Parathyroid adenoma (tissue), 2 donors: ENCODE measurements around the gene CCDC144A.
"Not testable (repeated sequence)": the region's sequence is repeated elsewhere in the genome, so short reads cannot be mapped to it uniquely, and the experiment has no call there.

Experiments
- H2AFZ ChIP-seq: fragments of 300-600 bp; sonication (generic); one replicate; pipeline ENCODE4 v1.7.0; 2017; ENCODE audit warnings: antibody characterized with exemption, mild to moderate bottlenecking
- H3K27ac ChIP-seq: fragments of 300-600 bp; sonication (generic); one replicate; pipeline ENCODE4 v1.7.0; 2017
- H3K27me3 ChIP-seq: fragments of 300-600 bp; sonication (generic); one replicate; pipeline ENCODE4 v1.7.0; 2017; ENCODE audit warnings: low read length; ENCODE audit not compliant: control insufficient read depth, insufficient read depth
- H3K36me3 ChIP-seq: fragments of 300-600 bp; sonication (generic); one replicate; pipeline ENCODE4 v1.7.0; 2017; ENCODE audit warnings: low read length; ENCODE audit not compliant: control insufficient read depth, insufficient read depth
- H3K4me1 ChIP-seq: fragments of 300-600 bp; sonication (generic); one replicate; pipeline ENCODE4 v1.7.0; 2017; ENCODE audit warnings: control low read depth
- H3K4me2 ChIP-seq: fragments of 300-600 bp; sonication (generic); one replicate; pipeline ENCODE4 v1.7.0; 2017; ENCODE audit warnings: low read length
- H3K4me3 ChIP-seq: fragments of 300-600 bp; sonication (generic); one replicate; pipeline ENCODE4 v1.7.0; 2017; ENCODE audit warnings: low read depth, low read length
- H3K79me2 ChIP-seq: fragments of 300-600 bp; sonication (generic); one replicate; pipeline ENCODE4 v1.7.0; 2017; ENCODE audit warnings: control low read depth
- H3K9ac ChIP-seq: fragments of 300-600 bp; sonication (generic); one replicate; pipeline ENCODE4 v1.7.0; 2017; ENCODE audit warnings: mild to moderate bottlenecking
- H3K9me3 ChIP-seq: fragments of 300-600 bp; sonication (generic); one replicate; pipeline ENCODE4 v1.7.0; 2017; ENCODE audit warnings: low read length; ENCODE audit not compliant: control insufficient read depth
- CTCF ChIP-seq: fragments of 300-600 bp; sonication (generic); IDR thresholded peaks from one replicate; pipeline ENCODE4 v1.7.0; 2017; ENCODE audit warnings: antibody characterized with exemption, mild to moderate bottlenecking
- donor health status: primary hyperparathyroidism.

The CCDC144A gene

GRCh38 chr17:16653367-16654041 is 36.5 kb upstream of the CCDC144A start, which contains the start of gene ZNF624:
Gene ZNF624 (minus strand): TSS chr17:16653850.
- no peak for TF ChIP-seq CTCF
- peak within 1 kb of the TSS; percentile 45 for H3K4me2 ChIP-seq
- H3K4me1 ChIP-seq, result no peaks in the 10 kb centered on the region
- peak within 1 kb of the TSS; percentile 86 for H3K4me3 ChIP-seq
- no peaks in the 10 kb centered on the region for H3K79me2 ChIP-seq
- H3K27me3 ChIP-seq, result no peaks in the 10 kb centered on the region
- H2AFZ ChIP-seq, result peak within 1 kb of the TSS; percentile 93
- H3K27ac ChIP-seq, result peak within 1 kb of the TSS; percentile 95
- H3K9ac ChIP-seq, result peak within 1 kb of the TSS; percentile 51
- no peaks in the 10 kb centered on the region for H3K9me3 ChIP-seq
- no peaks in the 10 kb centered on the region for H3K36me3 ChIP-seq

GRCh38 chr17:16661217-16661616 is 28.8 kb upstream of the CCDC144A start:
- no peak for TF ChIP-seq CTCF
- no peak overlapping the region for H3K9ac ChIP-seq
- H3K4me2 ChIP-seq, result no peak overlapping the region
- H3K9me3 ChIP-seq, result no peaks in the 10 kb centered on the region
- no peak overlapping the region for H2AFZ ChIP-seq
- no peaks in the 10 kb centered on the region for H3K4me1 ChIP-seq
- no peaks in the 10 kb centered on the region for H3K79me2 ChIP-seq
- no peaks in the 10 kb centered on the region for H3K27me3 ChIP-seq
- no peak overlapping the region for H3K4me3 ChIP-seq
- no peaks in the 10 kb centered on the region for H3K36me3 ChIP-seq
- H3K27ac ChIP-seq, result no peak overlapping the region

GRCh38 chr17:16662936-16663335 is 27.1 kb upstream of the CCDC144A start:
- H3K4me1 ChIP-seq, result no peaks in the 10 kb centered on the region
- H3K36me3 ChIP-seq, result no peaks in the 10 kb centered on the region
- H3K4me3 ChIP-seq, result no peak overlapping the region
- H3K27ac ChIP-seq, result no peak overlapping the region
- no peak overlapping the region for H3K9ac ChIP-seq
- H3K9me3 ChIP-seq, result no peaks in the 10 kb centered on the region
- no peaks in the 10 kb centered on the region for H3K79me2 ChIP-seq
- H2AFZ ChIP-seq, result no peak overlapping the region
- H3K4me2 ChIP-seq, result no peak overlapping the region
- no peaks in the 10 kb centered on the region for H3K27me3 ChIP-seq
- TF ChIP-seq CTCF, result no peak

- not testable (repeated sequence) for H3K4me1 ChIP-seq, H3K27ac ChIP-seq, H3K36me3 ChIP-seq, H3K79me2 ChIP-seq, H3K9me3 ChIP-seq, H3K27me3 ChIP-seq
- Histone ChIP-seq H3K4me3 (peak overlapping the region; percentile 31), H3K9ac (peak overlapping the region; percentile 72), H2AFZ (peak overlapping the region; percentile 95), H3K4me2 (peak overlapping the region; percentile 58)
Measured at GRCh38 chr17:16666553-16666906, 23.5 kb upstream of the CCDC144A start.

- H3K27me3 ChIP-seq, H3K4me1 ChIP-seq, H3K36me3 ChIP-seq, H3K9me3 ChIP-seq, H3K79me2 ChIP-seq: not testable (repeated sequence)
- Histone ChIP-seq H3K27ac (peak overlapping the region; percentile 39), H3K4me3 (peak overlapping the region; percentile 31), H2AFZ (peak overlapping the region; percentile 95), H3K9ac (peak overlapping the region; percentile 72), H3K4me2 (peak overlapping the region; percentile 58)
Measured at GRCh38 chr17:16666907-16667636, 23.0 kb upstream of the CCDC144A start.
